CD4-positive, alpha-beta memory T cell (primary cell): ENCODE results near the gene OOSP3. TPM values are rescaled to one million over a fixed set of nuclear protein-coding genes. Genes with fewer than 3 reads are reported as not detected.
"Not testable (repeated sequence)": the region's sequence is repeated elsewhere in the genome, so short reads cannot be mapped to it uniquely, and the experiment has no call there.

ENCODE experiments used
- CTCF ChIA-PET: fragments of 350-600 bp; sonication (Branson Sonifier 250); formaldehyde crosslinking; loops from one replicate; lab custom pipeline; 2021; ENCODE audit warnings: inconsistent platforms; ENCODE audit not compliant: partially characterized antibody; lab: Charles Lee
- POLR2A ChIA-PET: fragments of 350-600 bp; sonication (Branson Sonifier 250); formaldehyde crosslinking; loops from one replicate; lab custom pipeline; 2021; ENCODE audit not compliant: partially characterized antibody; lab: Charles Lee
- DNase-seq, 5 donors: peaks; one replicate each; pipeline versions ENCODE4 v3.0.0 to v3.0.0-alpha.2; 2020 to 2022; ENCODE audit warnings: mixed read lengths in 1 of 5
- H3K27ac ChIP-seq: one replicate; pipeline ENCODE4 v1.7.0; 2013; ENCODE audit warnings: low read depth, low read length
- H3K27me3 ChIP-seq: 2 replicates; pipeline ENCODE4 v1.7.0; 2013; ENCODE audit warnings: mild to moderate bottlenecking, low read length, moderate library complexity; ENCODE audit not compliant: insufficient read depth
- H3K36me3 ChIP-seq: 2 replicates; pipeline ENCODE4 v1.7.0; 2013; ENCODE audit warnings: mild to moderate bottlenecking, low read length, moderate library complexity; ENCODE audit not compliant: insufficient read depth
- H3K4me1 ChIP-seq: 2 replicates; pipeline ENCODE4 v1.7.0; 2013; ENCODE audit warnings: mild to moderate bottlenecking, low read length, moderate library complexity; ENCODE audit not compliant: insufficient read depth
- H3K4me3 ChIP-seq, 2 donors: one replicate each; pipeline ENCODE4 v1.7.0; 2013; ENCODE audit warnings: low read length in 2 of 2, mild to moderate bottlenecking in 1 of 2
- H3K9me3 ChIP-seq, 2 donors: one replicate each; pipeline ENCODE4 v1.7.0; 2013; ENCODE audit warnings: low read length in 2 of 2, control low read depth in 1 of 2; ENCODE audit not compliant: control insufficient read depth in 1 of 2
- H3K27ac Mint-ChIP-seq, 7 donors: one replicate each; pipeline ENCODE4 v1.8.0; 2020 to 2021; ENCODE audit warnings: mixed read lengths in 7 of 7, mild to moderate bottlenecking in 6 of 7, inconsistent platforms in 3 of 7, moderate library complexity in 3 of 7
- H3K27me3 Mint-ChIP-seq, 2 donors: one replicate each; pipeline ENCODE4 v1.8.0; 2020 to 2021; ENCODE audit warnings: mixed read lengths in 2 of 2
- H3K36me3 Mint-ChIP-seq, 2 donors: one replicate each; pipeline ENCODE4 v1.8.0; 2020 to 2021; ENCODE audit warnings: mixed read lengths in 2 of 2, inconsistent platforms in 1 of 2, mild to moderate bottlenecking in 1 of 2
- H3K4me1 Mint-ChIP-seq, 4 donors: one replicate each; pipeline ENCODE4 v1.8.0; 2020 to 2021; ENCODE audit warnings: mixed read lengths in 4 of 4, mild to moderate bottlenecking in 1 of 4
- H3K4me3 Mint-ChIP-seq, 8 donors: one replicate each; pipeline ENCODE4 v1.8.0; 2020 to 2021; ENCODE audit warnings: mixed read lengths in 8 of 8, mild to moderate bottlenecking in 7 of 8, moderate library complexity in 6 of 8, inconsistent platforms in 3 of 8
- H3K9me3 Mint-ChIP-seq, 8 donors: one replicate each; pipeline ENCODE4 v1.8.0; 2020 to 2021; ENCODE audit warnings: mixed read lengths in 8 of 8, mild to moderate bottlenecking in 5 of 8, inconsistent platforms in 3 of 8, moderate library complexity in 1 of 8
- intact Hi-C: fragments of 100-400 bp; cut with micrococcal nuclease; formaldehyde crosslinking; loops from one replicate; pipeline ENCODE4 v1.15.1; 2023
- polyA plus RNA-seq, 2 donors: library from polyadenylated mRNA; unstranded; fragments of 300-500 nt; fragmentation: Illumina TruSeq; gene quantifications; one replicate each; pipeline ENCODE4 v1.2.3, GENCODE V29; 2021
- total RNA-seq, 2 experiments: library from RNA; stranded (reverse); gene quantifications; one replicate each; pipeline ENCODE4 v1.2.3, GENCODE V29; 2021

Gene OOSP3
- total and polyA plus RNA-seq, 4 experiments from 2014 or later: not detected

DNA sequence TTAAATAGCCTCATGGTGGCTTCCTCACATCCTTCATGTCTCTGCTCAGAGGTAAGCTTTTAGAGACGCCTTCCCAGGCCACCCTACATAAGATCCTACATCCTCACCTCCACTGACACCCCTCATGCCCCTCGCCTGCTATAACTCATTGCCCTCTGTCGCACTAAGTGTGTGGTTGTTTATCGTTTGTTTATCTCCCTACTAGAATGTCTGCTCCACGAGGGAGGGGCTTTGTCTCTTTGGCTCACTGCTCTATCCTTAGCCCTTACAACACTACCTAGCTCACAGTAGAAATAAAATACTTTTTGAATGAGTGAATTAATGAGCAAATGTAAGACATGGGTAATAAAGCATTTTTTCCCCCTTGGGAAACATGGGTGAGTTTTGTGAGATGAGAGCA lies 32.0 kb upstream of the OOSP3 start:
- ChIA-PET CTCF (interaction anchor here (0.6 to 1.0 kb wide), 2 partner anchors 13 to 376 kb away, joined by 3 read pairs; no protein-coding TSS in a partner anchor), POLR2A (no interaction called here)
- Histone ChIP-seq H3K4me1 (no peaks in the 10 kb centered on the region), H3K27me3 (no peaks in the 10 kb centered on the region), H3K27ac (no peak overlapping the region), H3K9me3 (no peaks in the 10 kb centered on the region), H3K4me3 (no peak overlapping the region), H3K36me3 (no peaks in the 10 kb centered on the region)
- no peak overlapping the region for H3K27ac Mint-ChIP-seq
- intact Hi-C loops: no loop called here
- H3K27me3 Mint-ChIP-seq: peaks cover 0 to 3% of the 10 kb centered on the region in 2 donors
- no peak for DNase-seq
- no peaks in the 10 kb centered on the region for H3K36me3 Mint-ChIP-seq
- H3K4me1 Mint-ChIP-seq: no peaks in the 10 kb centered on the region
- H3K9me3 Mint-ChIP-seq: no peaks in the 10 kb centered on the region
- no peak overlapping the region for H3K4me3 Mint-ChIP-seq

DNA sequence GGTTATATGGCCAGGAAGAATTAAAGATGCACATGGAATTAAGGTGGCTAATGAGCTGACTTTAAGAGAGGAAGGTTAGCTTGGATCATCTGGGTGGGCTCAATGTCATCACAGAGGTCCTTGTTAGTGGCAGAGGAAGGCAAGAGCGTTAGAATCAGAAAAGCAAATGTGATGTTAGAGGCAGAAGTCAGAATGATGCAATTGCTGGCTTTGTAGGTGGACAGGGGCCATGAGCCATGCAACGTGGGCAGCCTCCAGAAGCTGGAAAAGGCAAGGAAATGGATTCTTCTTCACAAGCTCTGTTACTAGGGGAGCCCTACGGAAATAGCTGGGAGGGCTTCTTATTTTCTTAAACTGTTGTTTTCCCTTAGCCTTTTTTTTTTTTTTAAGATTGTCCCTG lies 31.0 kb upstream of the OOSP3 start:
- Histone ChIP-seq H3K36me3 (no peaks in the 10 kb centered on the region), H3K4me3 (no peak overlapping the region), H3K4me1 (no peaks in the 10 kb centered on the region), H3K27me3 (no peaks in the 10 kb centered on the region), H3K27ac (no peak overlapping the region), H3K9me3 (no peaks in the 10 kb centered on the region)
- Mint-ChIP-seq H3K27ac (peak overlapping the region in 1 of 7 donors; percentile 0), H3K4me1 (no peaks in the 10 kb centered on the region), H3K9me3 (no peaks in the 10 kb centered on the region), H3K36me3 (no peaks in the 10 kb centered on the region), H3K27me3 (peaks cover 0 to 3% of the 10 kb centered on the region in 2 donors), H3K4me3 (no peak overlapping the region)
- CTCF ChIA-PET: interaction anchor here (1.3 kb wide), 1 partner anchor 10 kb away, joined by 3 read pairs; no protein-coding TSS in a partner anchor
- DNase-seq: no peak
- intact Hi-C loops: no loop called here
- POLR2A ChIA-PET: no interaction called here

DNA sequence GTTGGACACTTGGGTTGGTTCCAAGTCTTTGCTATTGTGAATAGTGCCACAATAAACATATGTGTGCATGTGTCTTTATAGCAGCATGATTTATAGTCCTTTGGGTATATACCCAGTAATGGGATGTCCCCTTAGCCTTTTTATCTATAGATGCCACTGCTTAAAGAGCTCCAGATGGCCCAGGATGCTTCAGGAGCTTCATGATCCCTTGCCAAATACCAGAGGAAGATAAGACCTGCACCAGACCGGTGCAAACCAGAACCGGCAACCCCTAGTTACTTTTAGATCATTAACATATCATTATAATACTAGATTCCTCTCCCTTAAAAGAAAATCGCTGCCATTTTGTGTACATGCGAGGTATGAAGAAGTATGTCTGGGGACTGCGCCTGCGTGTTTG lies 30.1 kb upstream of the OOSP3 start:
- H3K4me3 Mint-ChIP-seq, H3K27me3 ChIP-seq, DNase-seq, H3K9me3 Mint-ChIP-seq, H3K36me3 Mint-ChIP-seq, H3K27ac ChIP-seq, H3K4me1 Mint-ChIP-seq, H3K36me3 ChIP-seq, H3K27ac Mint-ChIP-seq, H3K4me3 ChIP-seq, H3K4me1 ChIP-seq, intact Hi-C loops, H3K9me3 ChIP-seq, CTCF ChIA-PET, H3K27me3 Mint-ChIP-seq, POLR2A ChIA-PET: not testable (repeated sequence)

DNA sequence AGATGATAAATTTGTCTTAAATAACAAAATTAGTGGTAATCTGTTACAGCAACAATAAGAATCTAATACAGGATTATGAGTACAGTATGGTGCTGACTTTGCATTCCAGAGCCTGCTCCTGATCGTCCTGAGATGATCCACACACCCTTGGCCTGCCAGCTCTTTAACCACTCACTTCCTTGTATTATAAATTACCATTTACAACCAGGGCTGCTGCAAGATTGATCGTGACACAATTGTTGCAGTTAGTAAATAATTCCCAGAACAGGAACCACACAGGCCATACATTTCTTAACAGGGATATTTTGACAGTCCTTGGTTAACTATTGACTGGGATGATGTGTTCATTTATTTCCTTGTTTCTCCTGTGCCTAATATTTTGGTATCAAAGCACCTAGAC lies 29.5 kb upstream of the OOSP3 start:
- Histone ChIP-seq H3K4me3 (no peak overlapping the region), H3K27ac (no peak overlapping the region), H3K27me3 (no peaks in the 10 kb centered on the region), H3K9me3 (no peaks in the 10 kb centered on the region), H3K4me1 (no peaks in the 10 kb centered on the region), H3K36me3 (no peaks in the 10 kb centered on the region)
- Mint-ChIP-seq H3K4me1 (no peaks in the 10 kb centered on the region), H3K27ac (peak overlapping the region in 1 of 7 donors; percentile 20), H3K9me3 (no peaks in the 10 kb centered on the region), H3K36me3 (no peaks in the 10 kb centered on the region), H3K27me3 (peaks cover 0 to 2% of the 10 kb centered on the region in 2 donors), H3K4me3 (no peak overlapping the region)
- ChIA-PET CTCF (no interaction called here), POLR2A (no interaction called here)
- intact Hi-C loops: no loop called here
- DNase-seq: no peak

GRCh38 chr11:59849551-59849950 lies 29.0 kb upstream of the OOSP3 start:
- intact Hi-C loops, CTCF ChIA-PET: not testable (repeated sequence)

GRCh38 chr11:59851416-59851815 lies 27.2 kb upstream of the OOSP3 start:
- H3K27me3 Mint-ChIP-seq, POLR2A ChIA-PET, H3K4me3 ChIP-seq, H3K36me3 Mint-ChIP-seq, H3K4me1 Mint-ChIP-seq, intact Hi-C loops, H3K27ac ChIP-seq, H3K9me3 Mint-ChIP-seq, CTCF ChIA-PET, H3K27ac Mint-ChIP-seq, H3K9me3 ChIP-seq, H3K27me3 ChIP-seq, H3K4me3 Mint-ChIP-seq, H3K4me1 ChIP-seq, H3K36me3 ChIP-seq, DNase-seq: not testable (repeated sequence)

More at GRCh38 chr11:59849551-59849950, 29.0 kb upstream of the OOSP3 start:
- H3K27me3 Mint-ChIP-seq, H3K27me3 ChIP-seq, DNase-seq, H3K9me3 ChIP-seq, H3K27ac Mint-ChIP-seq, H3K4me1 Mint-ChIP-seq, H3K4me3 Mint-ChIP-seq, H3K4me3 ChIP-seq, POLR2A ChIA-PET, H3K4me1 ChIP-seq, H3K36me3 Mint-ChIP-seq, H3K27ac ChIP-seq, H3K36me3 ChIP-seq, H3K9me3 Mint-ChIP-seq: not testable (repeated sequence)

GRCh38 chr11:59854871-59855270 lies 23.7 kb upstream of the OOSP3 start:
- no peak for DNase-seq
- Histone ChIP-seq H3K27me3 (no peaks in the 10 kb centered on the region), H3K36me3 (no peaks in the 10 kb centered on the region), H3K4me1 (peaks cover 16% of the 10 kb centered on the region), H3K4me3 (no peak overlapping the region), H3K9me3 (no peaks in the 10 kb centered on the region), H3K27ac (no peak overlapping the region)
- ChIA-PET POLR2A (no interaction called here), CTCF (no interaction called here)
- Mint-ChIP-seq H3K27ac (no peak overlapping the region), H3K36me3 (no peaks in the 10 kb centered on the region), H3K4me1 (peaks cover 13 to 35% (median 22%) of the 10 kb centered on the region in 4 donors), H3K9me3 (no peaks in the 10 kb centered on the region), H3K4me3 (no peak overlapping the region), H3K27me3 (no peaks in the 10 kb centered on the region)
- intact Hi-C loops: no loop called here
